Measurements from ENCODE around the gene PRKAR1B. TPM values are rescaled to one million over a fixed set of nuclear protein-coding genes. Genes with fewer than 3 reads are reported as not detected.

PRKAR1B gene
- total and polyA plus RNA-seq, 4 donors = 53.1 to 238 (median 162) TPM

- DNase-seq (ENCODE audit: low read depth in 4 of 6, low spot score in 6 of 6) = no peak
- H3K4me3 ChIP-seq (ENCODE audit: low read depth, low read length) = no peak overlapping the region
- peaks cover 10% of the 10 kb centered on the region for H3K4me1 ChIP-seq (ENCODE audit: control insufficient read depth, insufficient read depth, low read length)
- 92% methylated on average over 17 of the region's 17 CpGs for WGBS (ENCODE audit: insufficient coverage)
- peaks cover 3% of the 10 kb centered on the region for H3K9me3 ChIP-seq (ENCODE audit: control insufficient read depth, insufficient read depth, low read length)
- H3K27ac ChIP-seq (ENCODE audit: low read depth, low read length) = no peak overlapping the region
- H3K27me3 ChIP-seq (ENCODE audit: control insufficient read depth, insufficient read depth, low read length) = no peaks in the 10 kb centered on the region
- H3K36me3 ChIP-seq (ENCODE audit: control insufficient read depth, insufficient read depth, low read length) = peaks cover 51% of the 10 kb centered on the region
These were observed 95.8 kb downstream of the PRKAR1B start for GRCh38 chr7:631291-631711.

- Histone ChIP-seq H3K36me3 (ENCODE audit: control insufficient read depth, insufficient read depth, low read length) (peaks cover 50% of the 10 kb centered on the region), H3K27me3 (ENCODE audit: control insufficient read depth, insufficient read depth, low read length) (no peaks in the 10 kb centered on the region), H3K27ac (ENCODE audit: low read depth, low read length) (no peak overlapping the region), H3K9me3 (ENCODE audit: control insufficient read depth, insufficient read depth, low read length) (peaks cover 7% of the 10 kb centered on the region), H3K4me1 (ENCODE audit: control insufficient read depth, insufficient read depth, low read length) (peaks cover 10% of the 10 kb centered on the region), H3K4me3 (ENCODE audit: low read depth, low read length) (no peak overlapping the region)
- 74% methylated on average over 5 of the region's 5 CpGs for WGBS (ENCODE audit: insufficient coverage)
- DNase-seq (ENCODE audit: low read depth in 4 of 6, low spot score in 6 of 6) = no peak
These were observed 96.5 kb downstream of the PRKAR1B start for GRCh38 chr7:630539-630938.

- Histone ChIP-seq H3K27ac (ENCODE audit: low read depth, low read length) (no peak overlapping the region), H3K4me1 (ENCODE audit: control insufficient read depth, insufficient read depth, low read length) (peaks cover 10% of the 10 kb centered on the region), H3K4me3 (ENCODE audit: low read depth, low read length) (no peak overlapping the region), H3K27me3 (ENCODE audit: control insufficient read depth, insufficient read depth, low read length) (no peaks in the 10 kb centered on the region), H3K9me3 (ENCODE audit: control insufficient read depth, insufficient read depth, low read length) (peaks cover 9% of the 10 kb centered on the region), H3K36me3 (ENCODE audit: control insufficient read depth, insufficient read depth, low read length) (peaks cover 46% of the 10 kb centered on the region)
- WGBS (ENCODE audit: insufficient coverage) = 89% methylated on average over 11 of the region's 12 CpGs
- DNase-seq (ENCODE audit: low read depth in 4 of 6, low spot score in 6 of 6) = no peak
These were observed 97.0 kb downstream of the PRKAR1B start for GRCh38 chr7:630111-630511.

- Histone ChIP-seq H3K27ac (ENCODE audit: low read depth, low read length) (no peak overlapping the region), H3K4me1 (ENCODE audit: control insufficient read depth, insufficient read depth, low read length) (peaks cover 10% of the 10 kb centered on the region), H3K36me3 (ENCODE audit: control insufficient read depth, insufficient read depth, low read length) (peaks cover 45% of the 10 kb centered on the region), H3K27me3 (ENCODE audit: control insufficient read depth, insufficient read depth, low read length) (no peaks in the 10 kb centered on the region), H3K9me3 (ENCODE audit: control insufficient read depth, insufficient read depth, low read length) (peaks cover 9% of the 10 kb centered on the region), H3K4me3 (ENCODE audit: low read depth, low read length) (no peak overlapping the region)
- DNase-seq (ENCODE audit: low read depth in 4 of 6, low spot score in 6 of 6) = no peak
- WGBS (ENCODE audit: insufficient coverage) = 99% methylated on average over 19 of the region's 19 CpGs
These were observed 98.3 kb downstream of the PRKAR1B start for GRCh38 chr7:628826-629225.

GRCh38 chr7:628402-628763 is 98.7 kb downstream of the PRKAR1B start:
- DNase-seq (ENCODE audit: low read depth in 4 of 6, low spot score in 6 of 6) = no peak
- H3K9me3 ChIP-seq (ENCODE audit: control insufficient read depth, insufficient read depth, low read length) = peaks cover 9% of the 10 kb centered on the region
- peaks cover 45% of the 10 kb centered on the region for H3K36me3 ChIP-seq (ENCODE audit: control insufficient read depth, insufficient read depth, low read length)
- 83% methylated on average over 13 of the region's 13 CpGs for WGBS (ENCODE audit: insufficient coverage)
- peaks cover 10% of the 10 kb centered on the region for H3K4me1 ChIP-seq (ENCODE audit: control insufficient read depth, insufficient read depth, low read length)
- no peak overlapping the region for H3K4me3 ChIP-seq (ENCODE audit: low read depth, low read length)
- no peak overlapping the region for H3K27ac ChIP-seq (ENCODE audit: low read depth, low read length)
- H3K27me3 ChIP-seq (ENCODE audit: control insufficient read depth, insufficient read depth, low read length) = no peaks in the 10 kb centered on the region

- peaks cover 9% of the 10 kb centered on the region for H3K9me3 ChIP-seq (ENCODE audit: control insufficient read depth, insufficient read depth, low read length)
- 97% methylated on average over 35 of the region's 35 CpGs for WGBS (ENCODE audit: insufficient coverage)
- no peak for DNase-seq (ENCODE audit: low read depth in 4 of 6, low spot score in 6 of 6)
- H3K36me3 ChIP-seq (ENCODE audit: control insufficient read depth, insufficient read depth, low read length) = peaks cover 44% of the 10 kb centered on the region
- H3K27ac ChIP-seq (ENCODE audit: low read depth, low read length) = no peak overlapping the region
- H3K4me1 ChIP-seq (ENCODE audit: control insufficient read depth, insufficient read depth, low read length) = peaks cover 10% of the 10 kb centered on the region
- H3K27me3 ChIP-seq (ENCODE audit: control insufficient read depth, insufficient read depth, low read length) = no peaks in the 10 kb centered on the region
- H3K4me3 ChIP-seq (ENCODE audit: low read depth, low read length) = no peak overlapping the region
These were observed 99.2 kb downstream of the PRKAR1B start for GRCh38 chr7:627661-628401.

- peaks cover 14% of the 10 kb centered on the region for H3K9me3 ChIP-seq (ENCODE audit: control insufficient read depth, insufficient read depth, low read length)
- WGBS (ENCODE audit: insufficient coverage) = no CpG with 5 or more reads among the region's 8 CpGs
- no peak for DNase-seq (ENCODE audit: low read depth in 4 of 6, low spot score in 6 of 6)
- no peak overlapping the region for H3K4me3 ChIP-seq (ENCODE audit: low read depth, low read length)
- H3K4me1 ChIP-seq (ENCODE audit: control insufficient read depth, insufficient read depth, low read length) = no peaks in the 10 kb centered on the region
- H3K27me3 ChIP-seq (ENCODE audit: control insufficient read depth, insufficient read depth, low read length) = no peaks in the 10 kb centered on the region
- H3K36me3 ChIP-seq (ENCODE audit: control insufficient read depth, insufficient read depth, low read length) = peaks cover 31% of the 10 kb centered on the region
- H3K27ac ChIP-seq (ENCODE audit: low read depth, low read length) = no peak overlapping the region
These were observed 101.6 kb downstream of the PRKAR1B start for GRCh38 chr7:625376-625971.

GRCh38 chr7:623464-623863 is 103.6 kb downstream of the PRKAR1B start:
- Histone ChIP-seq H3K27me3 (ENCODE audit: control insufficient read depth, insufficient read depth, low read length) (no peaks in the 10 kb centered on the region), H3K4me1 (ENCODE audit: control insufficient read depth, insufficient read depth, low read length) (no peaks in the 10 kb centered on the region), H3K27ac (ENCODE audit: low read depth, low read length) (no peak overlapping the region), H3K9me3 (ENCODE audit: control insufficient read depth, insufficient read depth, low read length) (peaks cover 14% of the 10 kb centered on the region), H3K4me3 (ENCODE audit: low read depth, low read length) (no peak overlapping the region), H3K36me3 (ENCODE audit: control insufficient read depth, insufficient read depth, low read length) (peaks cover 20% of the 10 kb centered on the region)
- 96% methylated on average over 7 of the region's 8 CpGs for WGBS (ENCODE audit: insufficient coverage)
- DNase-seq (ENCODE audit: low read depth in 4 of 6, low spot score in 6 of 6) = no peak

- H3K4me1 ChIP-seq (ENCODE audit: control insufficient read depth, insufficient read depth, low read length) = peaks cover 3% of the 10 kb centered on the region
- WGBS (ENCODE audit: insufficient coverage) = 93% methylated on average over 4 of the region's 8 CpGs
- H3K27ac ChIP-seq (ENCODE audit: low read depth, low read length) = no peak overlapping the region
- no peak overlapping the region for H3K4me3 ChIP-seq (ENCODE audit: low read depth, low read length)
- peaks cover 13% of the 10 kb centered on the region for H3K9me3 ChIP-seq (ENCODE audit: control insufficient read depth, insufficient read depth, low read length)
- DNase-seq (ENCODE audit: low read depth in 4 of 6, low spot score in 6 of 6) = no peak
- peaks cover 10% of the 10 kb centered on the region for H3K36me3 ChIP-seq (ENCODE audit: control insufficient read depth, insufficient read depth, low read length)
- H3K27me3 ChIP-seq (ENCODE audit: control insufficient read depth, insufficient read depth, low read length) = no peaks in the 10 kb centered on the region
These were observed 105.4 kb downstream of the PRKAR1B start for GRCh38 chr7:621572-622285.

Data from spinal cord (tissue), 10 donors.